GM18909 (cell line): ENCODE data around the gene EGFL8.

ENCODE experiments used
- ATAC-seq: cut with Tn5 transposase; IDR thresholded peaks from one replicate; pipeline ENCODE4 v1.9.1; 2021; ENCODE audit warnings: mild to moderate bottlenecking; ENCODE audit not compliant: unreplicated experiment, poor library complexity

The EGFL8 gene

DNA sequence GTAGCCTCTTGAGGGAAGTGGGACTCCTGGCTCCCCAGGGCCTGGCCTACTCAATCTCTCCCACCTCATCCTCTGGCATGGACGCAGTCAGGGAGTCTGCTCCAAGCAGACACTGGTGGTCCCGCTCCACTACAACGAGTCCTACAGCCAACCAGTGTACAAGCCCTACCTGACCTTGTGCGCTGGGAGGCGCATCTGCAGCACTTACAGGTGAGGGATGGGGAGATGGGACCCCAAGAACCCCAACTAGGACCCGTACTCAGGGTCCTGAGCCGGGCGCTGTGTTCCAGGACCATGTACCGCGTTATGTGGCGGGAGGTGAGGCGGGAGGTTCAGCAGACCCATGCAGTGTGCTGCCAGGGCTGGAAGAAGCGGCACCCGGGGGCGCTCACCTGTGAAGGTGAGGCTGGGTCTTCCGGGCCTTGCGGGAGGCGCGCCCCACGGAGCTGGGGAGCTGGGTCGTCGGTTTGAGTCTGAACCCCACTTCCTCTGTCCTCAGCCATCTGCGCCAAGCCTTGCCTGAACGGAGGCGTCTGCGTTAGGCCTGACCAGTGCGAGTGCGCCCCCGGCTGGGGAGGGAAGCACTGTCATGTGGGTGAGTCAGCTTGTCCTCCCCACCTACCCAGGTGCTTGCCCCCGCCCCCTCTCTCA lies 2.1 kb downstream of the EGFL8 start:
- no peak for ATAC-seq

DNA sequence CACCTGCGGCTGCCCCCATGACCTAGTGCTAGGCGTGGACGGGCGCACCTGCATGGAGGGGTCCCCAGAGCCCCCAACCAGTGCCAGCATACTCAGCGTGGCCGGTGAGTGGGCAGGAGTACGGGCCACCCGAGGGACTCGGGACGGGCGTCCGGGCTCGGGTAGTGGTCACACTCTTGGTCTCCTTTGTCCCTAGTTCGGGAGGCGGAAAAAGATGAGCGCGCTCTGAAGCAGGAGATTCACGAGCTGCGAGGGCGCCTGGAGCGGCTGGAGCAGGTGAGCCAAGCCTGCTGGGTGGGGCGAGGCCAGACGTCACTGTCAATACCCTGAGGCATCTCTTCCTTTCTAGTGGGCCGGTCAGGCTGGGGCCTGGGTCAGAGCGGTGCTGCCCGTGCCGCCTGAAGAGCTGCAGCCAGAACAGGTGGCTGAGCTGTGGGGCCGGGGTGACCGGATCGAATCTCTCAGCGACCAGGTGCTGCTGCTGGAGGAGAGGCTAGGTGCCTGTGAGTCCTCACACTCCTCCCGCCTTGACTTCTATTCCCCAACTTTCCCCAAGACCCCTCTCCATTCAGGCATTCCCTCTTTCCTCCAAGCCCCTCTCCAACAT lies 2.9 kb downstream of the EGFL8 start:
- ATAC-seq, result no peak

DNA sequence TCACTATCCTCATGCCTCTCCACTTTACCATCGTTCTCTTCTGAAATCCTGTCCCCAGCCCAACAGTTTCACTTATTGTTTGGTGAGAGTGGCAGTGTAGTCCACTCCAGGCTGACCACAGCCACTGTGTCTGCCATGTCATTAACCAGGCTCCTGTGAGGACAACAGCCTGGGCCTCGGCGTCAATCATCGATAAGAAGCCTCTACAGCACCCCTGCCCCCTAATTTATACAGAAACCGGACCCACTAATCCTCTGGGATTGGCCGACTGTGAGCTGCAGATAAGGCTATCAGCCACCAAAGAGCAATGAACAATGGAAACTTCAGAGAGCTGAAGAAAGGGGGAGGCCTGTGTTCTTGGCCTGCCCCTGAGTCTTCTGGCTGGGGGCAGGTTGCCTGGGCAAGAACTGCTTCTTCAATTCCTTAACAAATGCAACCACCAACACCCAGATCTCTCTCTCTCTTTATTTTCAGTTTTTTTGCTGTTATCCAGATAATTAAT lies 3.4 kb downstream of the EGFL8 start:
- no peak for ATAC-seq

DNA sequence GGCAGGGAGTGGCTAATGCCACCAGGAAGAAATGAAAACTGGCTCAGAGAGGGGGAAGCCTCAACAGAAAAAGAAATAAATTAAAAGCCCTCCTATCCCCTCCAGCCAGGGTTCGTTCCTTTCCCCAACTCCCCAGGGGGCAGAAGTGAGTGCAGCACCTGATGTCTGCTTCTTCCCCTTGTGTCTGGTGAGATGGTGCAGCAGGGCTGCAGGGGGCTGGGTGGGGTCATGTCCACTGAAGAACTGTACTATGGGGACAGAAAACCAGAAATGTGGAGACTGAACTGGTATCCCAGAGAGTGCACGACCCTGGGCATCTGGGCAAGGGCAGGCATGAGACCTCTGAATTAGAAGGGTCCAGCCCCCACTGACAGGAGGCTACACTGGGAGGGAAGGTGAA lies 4.0 kb downstream of the EGFL8 start:
- no peak for ATAC-seq

DNA sequence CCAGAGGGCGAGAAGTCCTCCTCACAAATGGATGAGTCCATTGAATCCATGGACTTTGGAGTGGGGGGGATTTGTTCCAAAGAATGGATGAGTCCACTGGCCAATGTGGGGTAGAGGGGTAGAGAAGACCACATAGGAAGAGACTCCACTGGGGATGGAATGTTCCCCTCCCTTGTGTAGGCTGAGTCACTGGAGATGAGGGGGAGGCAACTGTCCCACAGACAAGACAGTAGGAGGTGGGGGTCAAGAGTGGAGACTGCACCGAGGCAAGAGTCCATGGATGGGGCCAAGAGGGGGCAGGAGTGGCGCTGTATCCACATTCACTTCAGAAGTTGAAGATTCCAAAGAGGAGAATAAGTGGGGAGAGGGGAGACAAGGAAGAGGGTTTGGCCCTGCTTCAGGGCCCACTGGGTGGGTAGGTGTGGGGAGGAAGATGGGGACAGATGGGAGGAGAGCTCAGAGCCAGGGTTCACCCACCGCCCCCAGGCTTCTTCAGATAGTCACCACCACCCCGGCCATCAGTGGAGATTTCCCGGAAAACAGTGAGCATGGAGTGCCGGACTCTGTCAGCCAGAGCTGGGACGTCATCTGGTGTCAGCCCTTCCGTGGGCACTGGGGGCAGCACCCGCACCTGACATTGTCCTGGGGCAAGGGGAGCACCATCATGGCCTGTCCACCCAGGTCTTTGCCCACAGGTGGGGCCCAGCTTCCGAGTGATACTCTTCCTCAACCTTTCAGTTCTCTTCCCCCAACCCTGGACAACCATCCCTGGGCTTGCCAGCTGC lies 4.6 kb downstream of the EGFL8 start:
- ATAC-seq, result no peak

DNA sequence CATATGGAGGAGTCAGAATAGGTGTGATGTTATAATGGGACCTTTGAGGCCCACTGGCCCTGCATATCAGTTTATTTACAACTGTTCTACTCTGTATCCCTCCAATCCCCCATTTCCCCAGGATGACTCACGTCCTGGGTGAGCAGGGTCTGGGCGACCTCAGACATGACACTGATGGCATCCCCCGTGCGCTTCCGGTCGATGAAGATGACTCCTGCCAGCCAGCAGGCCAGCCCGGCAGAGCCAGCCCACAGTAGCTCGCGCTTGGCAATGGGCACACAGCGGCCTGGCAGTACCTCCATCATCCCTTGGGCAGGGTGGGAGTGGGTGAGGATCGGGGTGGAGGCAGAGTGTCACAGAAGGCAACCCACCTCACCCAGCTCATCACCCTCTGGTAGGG lies 5.9 kb downstream of the EGFL8 start:
- no peak for ATAC-seq

DNA sequence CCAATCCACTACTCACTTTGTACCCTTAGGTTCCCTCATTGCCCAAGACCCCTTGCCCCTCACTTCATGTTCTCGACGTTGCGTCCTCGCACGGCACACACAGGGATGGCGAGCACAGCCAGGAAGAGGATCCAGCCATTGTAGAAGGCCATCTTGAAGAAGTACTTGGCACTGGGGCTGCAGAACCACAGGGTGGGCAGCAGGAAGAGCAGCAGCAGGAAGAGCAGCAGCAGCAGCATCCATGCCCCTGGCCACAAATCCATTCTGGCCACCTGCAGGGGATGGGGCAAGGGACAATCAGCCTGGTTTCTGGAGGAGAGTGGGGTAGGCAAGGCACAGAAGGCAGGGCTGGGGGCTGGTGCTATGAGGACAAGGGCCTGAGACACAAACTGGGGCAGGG lies 6.8 kb downstream of the EGFL8 start:
- no peak for ATAC-seq

DNA sequence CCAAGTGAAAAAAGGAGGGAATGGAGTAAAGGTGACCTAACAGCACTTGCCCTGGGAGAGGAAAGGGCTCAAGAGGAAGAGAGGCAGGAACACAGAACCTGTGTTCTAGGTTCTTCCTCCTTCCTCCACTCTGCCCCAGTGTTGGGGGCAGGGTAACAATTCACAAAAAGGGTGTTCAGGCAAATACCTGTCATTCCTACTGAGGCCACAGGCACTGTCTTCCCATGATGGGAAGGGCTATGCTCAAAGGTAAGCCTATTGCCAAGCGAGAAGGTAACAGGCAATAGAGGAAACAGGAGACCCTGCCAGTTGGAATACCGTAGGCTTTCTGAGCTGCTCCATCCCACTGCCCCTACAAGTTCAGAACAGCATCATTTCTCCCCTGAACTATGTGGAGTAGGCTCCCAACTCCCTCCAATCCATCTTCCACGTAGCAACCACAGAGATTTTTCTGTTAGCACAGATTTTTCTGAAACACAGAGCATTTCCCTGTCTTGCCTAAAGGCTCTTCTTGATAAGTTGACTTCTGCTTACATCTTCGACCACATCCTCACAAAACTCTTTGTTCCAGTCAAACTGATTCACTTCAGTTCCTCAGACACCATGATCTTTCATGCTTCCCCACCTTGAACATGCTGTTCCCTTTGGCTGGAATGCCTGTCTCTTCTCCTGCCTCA lies 8.8 kb downstream of the EGFL8 start:
- no peak for ATAC-seq

DNA sequence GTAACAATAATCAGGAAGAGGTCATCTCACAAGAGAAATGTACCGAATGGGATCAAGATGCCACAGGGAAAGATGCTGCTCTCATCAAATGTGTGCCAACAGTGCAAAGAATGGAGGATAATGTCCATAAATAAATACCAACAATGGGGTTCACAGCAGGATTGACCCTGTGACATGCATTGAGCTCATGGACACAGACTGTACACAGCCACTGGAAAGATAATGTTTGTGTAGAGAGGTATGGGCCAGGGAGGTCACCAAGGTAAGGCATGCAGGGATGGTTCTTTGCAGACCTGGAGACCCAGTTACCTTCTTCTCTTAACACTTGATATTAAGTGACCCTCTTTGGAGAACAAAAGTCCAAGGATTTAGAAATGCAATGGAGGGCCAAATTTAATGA lies 10.0 kb downstream of the EGFL8 start:
- no peak for ATAC-seq

DNA sequence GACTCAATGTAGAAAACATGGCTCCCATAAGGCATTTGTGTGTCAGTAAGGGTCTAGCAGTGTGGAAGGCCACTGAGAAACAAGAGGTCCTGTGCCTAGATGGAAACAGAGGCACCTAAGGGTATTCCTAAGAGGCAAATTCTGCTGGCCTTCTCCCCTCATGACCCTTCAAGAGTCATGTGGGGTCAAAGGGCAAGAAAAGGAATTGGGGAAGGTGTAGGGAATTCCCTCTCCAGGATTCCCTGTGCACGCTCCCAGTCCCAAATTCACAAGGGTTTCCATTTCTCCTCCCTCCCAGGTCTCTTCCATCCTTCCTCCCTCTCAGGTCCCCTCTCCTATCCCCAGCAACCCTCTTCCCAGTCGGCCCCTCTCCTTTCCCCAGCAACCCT lies 10.9 kb downstream of the EGFL8 start:
- no peak for ATAC-seq

DNA sequence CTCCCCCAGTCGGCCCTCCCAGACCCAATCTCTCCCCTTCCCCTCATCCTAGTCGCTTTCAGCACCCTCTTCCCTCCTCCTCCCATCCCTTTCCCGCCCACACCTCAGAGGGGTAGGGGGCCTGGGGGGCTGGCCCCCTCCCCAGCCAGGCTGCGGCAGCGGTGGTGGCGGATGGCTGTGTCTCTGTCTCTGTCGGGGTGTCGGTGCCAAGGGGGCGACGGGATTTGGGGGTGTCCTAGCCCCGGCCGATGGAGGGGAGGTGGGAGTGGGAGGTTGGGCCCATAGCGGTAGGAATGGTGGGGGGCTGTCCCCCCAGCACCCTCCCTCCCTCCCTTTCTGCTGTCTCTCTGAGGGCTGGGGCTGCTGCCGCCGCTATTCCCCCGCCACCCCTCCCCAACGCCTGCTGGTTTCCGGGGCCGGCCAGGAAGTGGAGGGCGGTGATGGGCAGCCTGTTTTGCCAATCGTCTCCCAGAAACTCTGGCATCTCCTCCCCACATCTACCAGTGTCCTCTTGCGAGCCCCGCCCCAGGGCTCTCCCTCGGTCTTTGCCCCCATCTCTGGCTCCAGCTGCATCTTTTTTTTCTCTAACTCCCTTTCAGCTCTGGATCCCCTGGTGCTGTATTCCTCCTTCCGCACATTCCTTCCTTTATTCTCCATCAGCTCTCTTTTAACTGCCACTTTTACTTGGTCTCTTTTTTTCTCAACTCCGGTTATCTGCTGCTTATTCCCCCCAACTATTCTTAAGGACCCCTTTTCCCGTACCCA lies 11.5 kb downstream of the EGFL8 start, which contains the start of gene AGPAT1:
TSS of gene AGPAT1 (minus strand) at position 374 of the 765 bp plus-strand sequence. CDS start 4,588 bp downstream, outside the sequence.
- ATAC-seq, result peak; percentile 40

DNA sequence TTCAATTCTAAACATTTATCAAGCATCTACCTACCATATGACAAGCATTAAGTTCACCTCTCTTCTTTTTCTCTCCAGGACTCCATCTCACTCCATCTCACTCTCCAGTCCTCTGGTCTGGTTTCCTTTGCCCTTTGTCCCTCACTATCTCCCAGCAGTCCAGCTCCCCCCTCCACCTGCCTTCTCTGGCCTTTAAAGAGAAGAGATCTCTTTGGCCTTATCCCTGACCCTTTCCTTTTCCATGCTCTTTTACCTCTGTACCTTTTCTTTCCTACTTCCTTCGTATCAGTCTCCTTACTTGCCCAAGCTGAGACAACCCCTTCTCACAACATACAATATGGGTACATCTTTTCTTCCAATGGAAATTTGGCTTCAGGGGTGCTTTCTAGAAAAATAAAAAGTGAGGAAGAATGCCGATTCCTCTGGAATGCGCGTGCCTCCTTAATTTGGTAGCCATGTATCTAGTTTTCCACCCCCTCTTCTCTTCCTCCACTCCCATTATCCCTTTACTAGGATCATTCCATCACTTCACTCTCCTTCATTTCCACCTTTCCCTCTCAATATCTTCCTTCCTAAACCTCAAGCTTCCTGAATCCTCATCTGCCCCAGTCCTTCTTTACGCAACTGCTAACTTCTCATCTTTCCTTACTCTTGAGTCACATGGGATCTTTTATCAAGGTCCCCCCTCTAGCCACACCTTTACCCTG lies 12.2 kb downstream of the EGFL8 start:
- no peak for ATAC-seq

DNA sequence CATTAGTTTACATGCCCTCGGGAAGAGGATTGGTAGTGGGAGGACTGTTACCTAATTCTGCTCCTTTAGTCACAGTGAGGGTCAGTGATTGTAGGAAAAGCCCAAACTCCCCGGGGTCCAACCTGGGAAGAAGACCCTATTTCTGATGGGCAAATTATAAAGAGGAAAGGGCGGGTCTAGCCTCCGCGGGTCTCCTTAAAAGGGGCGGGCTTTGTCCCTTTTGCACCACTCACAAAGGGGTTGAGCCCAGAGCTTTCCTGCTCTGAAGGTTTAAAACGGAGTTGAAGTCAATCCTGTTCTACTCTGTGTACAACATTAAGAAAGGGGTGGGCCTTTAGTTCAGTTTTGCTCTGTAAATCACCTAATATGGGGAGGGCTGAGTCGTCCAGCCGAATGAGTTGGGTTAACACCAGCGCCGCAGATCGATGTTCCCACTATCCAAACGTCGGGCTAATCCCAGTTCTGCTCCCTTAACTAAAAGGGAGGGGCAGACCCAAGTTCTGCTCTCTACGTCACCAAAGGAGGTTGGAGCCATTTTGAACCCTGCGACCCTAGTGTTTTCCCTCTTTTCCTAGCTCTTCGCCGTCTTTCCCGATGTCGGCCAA lies 12.9 kb downstream of the EGFL8 start:
- ATAC-seq, result peak; percentile 1

DNA sequence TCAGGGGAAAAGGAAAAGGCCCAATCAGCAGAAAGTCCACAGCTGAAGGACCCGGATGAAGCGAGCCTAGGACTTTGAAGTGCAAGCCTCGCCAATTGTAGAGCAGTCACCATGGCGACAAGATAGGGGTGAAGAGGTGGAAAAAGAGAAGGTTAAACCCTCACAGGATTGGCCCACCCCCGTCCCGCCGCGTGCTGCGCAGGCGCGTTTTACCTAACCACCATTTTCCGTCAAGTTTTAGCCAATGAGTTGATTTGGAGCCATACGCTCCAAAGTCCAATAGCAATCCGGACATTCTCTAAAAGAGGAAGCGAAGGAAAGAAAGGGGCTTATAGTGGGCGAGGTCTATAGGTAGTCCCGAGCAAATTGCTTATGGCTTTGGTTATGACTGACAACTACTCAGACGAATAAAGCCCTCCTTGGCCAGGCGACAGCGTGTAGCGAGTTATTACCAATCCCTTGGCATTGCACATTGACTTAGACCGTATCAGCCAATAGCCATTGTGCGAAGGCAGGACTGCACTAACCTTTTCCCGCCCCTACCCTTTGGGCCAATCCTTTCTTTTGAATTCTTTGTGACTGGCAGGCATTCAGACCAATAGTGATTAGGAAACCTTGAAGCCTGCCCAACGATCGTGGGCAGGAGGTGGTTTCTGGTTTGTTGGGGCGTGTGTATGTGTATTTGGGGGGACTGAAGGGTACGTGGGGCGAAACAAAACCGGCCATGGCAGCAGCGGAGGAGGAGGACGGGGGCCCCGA lies 13.6 kb downstream of the EGFL8 start, which contains the start of gene RNF5:
TSS of gene RNF5 (plus strand) at position 618 of the 759 bp plus-strand sequence. CDS start at position 725, 107 bp downstream.
- ATAC-seq, result peak; percentile 85

DNA sequence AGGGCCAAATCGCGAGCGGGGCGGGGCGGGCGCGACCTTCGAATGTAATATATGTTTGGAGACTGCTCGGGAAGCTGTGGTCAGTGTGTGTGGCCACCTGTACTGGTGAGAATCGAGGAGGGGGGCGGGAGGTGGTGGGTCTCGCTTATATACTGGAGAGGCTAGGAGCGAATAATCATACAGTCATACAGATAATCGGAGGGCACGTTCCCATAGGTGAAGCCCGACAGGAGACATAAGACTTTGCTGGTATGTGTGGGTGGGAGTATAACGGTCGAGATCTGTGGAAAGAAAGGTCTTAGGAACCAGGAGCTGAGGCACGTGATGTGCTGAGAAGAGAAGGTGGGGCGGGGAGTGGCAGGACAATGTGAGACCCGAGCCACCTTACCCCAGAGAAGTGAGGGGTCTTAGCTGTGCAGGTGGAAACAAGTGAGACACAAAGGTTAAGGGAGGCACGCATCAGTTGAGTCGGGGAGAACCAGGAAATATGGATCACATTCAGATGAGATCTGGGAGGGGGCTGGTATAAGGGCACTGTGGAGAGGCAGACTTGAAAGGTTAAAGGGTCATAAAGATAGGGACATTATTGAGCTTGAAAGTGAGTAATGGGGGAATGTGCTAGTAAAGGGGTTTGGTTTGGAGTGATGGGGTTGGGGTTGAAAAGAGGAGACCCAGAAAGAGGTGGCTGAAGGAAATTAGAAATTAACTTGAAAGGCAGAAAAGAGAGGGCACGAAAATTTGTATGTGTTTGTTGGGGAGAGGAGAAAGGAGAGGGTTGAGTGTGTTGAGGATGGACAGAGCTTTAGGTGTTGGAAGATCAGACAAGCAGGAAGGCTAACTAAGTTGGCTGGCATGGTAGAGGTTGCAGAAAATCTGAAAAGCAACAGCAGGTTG lies 14.4 kb downstream of the EGFL8 start:
- no peak for ATAC-seq

DNA sequence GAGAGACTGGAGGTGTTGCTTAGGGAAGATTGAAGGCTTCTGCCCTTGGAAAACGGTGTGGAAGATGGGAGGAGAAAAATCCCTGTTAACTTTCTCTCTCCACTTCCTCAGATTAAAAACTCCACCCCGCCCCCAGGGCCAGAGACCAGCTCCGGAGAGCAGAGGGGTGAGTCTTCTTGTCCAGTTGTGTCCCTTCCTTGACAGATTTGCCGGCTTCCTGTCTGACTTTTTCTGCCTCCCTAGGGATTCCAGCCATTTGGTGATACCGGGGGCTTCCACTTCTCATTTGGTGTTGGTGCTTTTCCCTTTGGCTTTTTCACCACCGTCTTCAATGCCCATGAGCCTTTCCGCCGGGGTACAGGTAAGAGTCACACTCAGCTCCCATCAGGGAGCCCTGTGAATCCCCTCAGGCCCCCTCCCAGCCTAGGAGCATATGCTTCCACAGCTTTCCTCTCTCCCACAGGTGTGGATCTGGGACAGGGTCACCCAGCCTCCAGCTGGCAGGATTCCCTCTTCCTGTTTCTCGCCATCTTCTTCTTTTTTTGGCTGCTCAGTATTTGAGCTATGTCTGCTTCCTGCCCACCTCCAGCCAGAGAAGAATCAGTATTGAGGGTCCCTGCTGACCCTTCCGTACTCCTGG lies 15.5 kb downstream of the EGFL8 start:
- no peak for ATAC-seq
